SK-N-SH (cell line): ENCODE data around the gene ME3. TPM values are rescaled to one million over a fixed set of nuclear protein-coding genes. Genes with fewer than 3 reads are reported as not detected.

Experiments
- CTCF ChIA-PET: fragments of 300-600, 350-600 bp; formaldehyde crosslinking; extraction: SDS; loops from one replicate; lab custom pipeline; 2021; lab: Yijun Ruan, JAX
- POLR2A ChIA-PET: fragments of 350-600 bp; sonication (Branson Sonifier 250); formaldehyde crosslinking; extraction: SDS; loops from one replicate; lab custom pipeline; 2020; ENCODE audit warnings: antibody characterized with exemption, inconsistent platforms; lab: Yijun Ruan, JAX
- DNase-seq: peaks from one replicate; pipeline ENCODE4 v3.0.0; 2012
- H2AFZ ChIP-seq: fragments of 200-600 bp; sonication (generic); 2 replicates; pipeline ENCODE4 v1.8.1; 2016; ENCODE audit warnings: antibody characterized with exemption, mild to moderate bottlenecking, low read depth
- H3F3A ChIP-seq: fragments of 200-600 bp; sonication (generic); replicated peaks from 2 replicates; pipeline ENCODE3; 2016; ENCODE audit warnings: antibody characterized with exemption, mild to moderate bottlenecking; ENCODE audit not compliant: insufficient read depth
- H3K27ac ChIP-seq, 2 experiments: fragments of 200-500 bp in 1 of 2; fragments of 200-600 bp in 1 of 2; sonication (Bioruptor generic) in 1 of 2; sonication (generic), shearing (Covaris generic) in 1 of 2; 2 replicates each; pipeline versions ENCODE4 v1.5.1 to v1.6.1; 2014 to 2016; ENCODE audit warnings: low read depth in 2 of 2, inconsistent platforms in 1 of 2, low read length in 1 of 2, mild to moderate bottlenecking in 1 of 2, mixed read lengths in 1 of 2
- H3K27me3 ChIP-seq: fragments of 200-600 bp; sonication (generic), shearing (Covaris generic); 2 replicates; pipeline ENCODE4 v1.6.1; 2016; ENCODE audit warnings: mixed run types; ENCODE audit not compliant: insufficient read depth
- H3K36me3 ChIP-seq, 2 experiments: fragments of 200-500 bp in 1 of 2; fragments of 200-600 bp in 1 of 2; sonication (Bioruptor generic) in 1 of 2; sonication (generic) in 1 of 2; replicated peaks in 1 of 2; 2 replicates each; pipeline versions ENCODE3 to v1.5.1; 2014 to 2016; ENCODE audit warnings: low read length in 1 of 2, mild to moderate bottlenecking in 1 of 2; ENCODE audit not compliant: insufficient read depth in 2 of 2, control insufficient read depth in 1 of 2
- H3K4me1 ChIP-seq, 2 experiments: fragments of 200-500 bp in 1 of 2; fragments of 200-600 bp in 1 of 2; sonication (Bioruptor generic) in 1 of 2; sonication (generic), shearing (Covaris generic) in 1 of 2; 2 replicates each; pipeline versions ENCODE4 v1.5.1 to v1.6.1; 2014 to 2016; ENCODE audit warnings: low read depth in 1 of 2, low read length in 1 of 2, mixed run types in 1 of 2; ENCODE audit not compliant: insufficient read depth in 2 of 2, control insufficient read depth in 1 of 2
- H3K4me2 ChIP-seq: fragments of 200-600 bp; sonication (generic), shearing (Covaris generic); 2 replicates; pipeline ENCODE4 v1.6.1; 2017; ENCODE audit warnings: mixed run types
- H3K4me3 ChIP-seq, 2 experiments: fragments of 200-500 bp in 1 of 2; fragments of 200-600 bp in 1 of 2; sonication (Bioruptor generic) in 1 of 2; sonication (generic), shearing (Covaris generic) in 1 of 2; 2 replicates each; pipeline versions ENCODE4 v1.5.1 to v1.8.1; 2014 to 2016; ENCODE audit warnings: low read depth in 2 of 2, inconsistent platforms in 1 of 2, low read length in 1 of 2, mild to moderate bottlenecking in 1 of 2, mixed read lengths in 1 of 2, moderate library complexity in 1 of 2
- H3K79me2 ChIP-seq: fragments of 200-600 bp; sonication (generic); 2 replicates; pipeline ENCODE4 v1.8.1; 2017; ENCODE audit warnings: mild to moderate bottlenecking; ENCODE audit not compliant: insufficient read depth
- H3K9ac ChIP-seq: fragments of 200-600 bp; sonication (generic); 2 replicates; pipeline ENCODE4 v1.6.1; 2017; ENCODE audit warnings: mixed run types
- H3K9me2 ChIP-seq: fragments of 200-600 bp; sonication (generic); 2 replicates; pipeline ENCODE4 v1.6.1; 2017; ENCODE audit warnings: mixed run types
- H3K9me3 ChIP-seq: fragments of 200-600 bp; sonication (generic); 2 replicates; pipeline ENCODE4 v1.6.1; 2017; ENCODE audit warnings: mixed run types, mild to moderate bottlenecking, moderate library complexity
- H4K20me1 ChIP-seq: fragments of 200-600 bp; sonication (generic); 2 replicates; pipeline ENCODE4 v1.6.1; 2017; ENCODE audit warnings: mild to moderate bottlenecking, mixed run types; ENCODE audit not compliant: insufficient read depth
- CTCF ChIP-seq: fragments of 200-600 bp; sonication (generic); IDR thresholded peaks from 2 replicates; pipeline ENCODE4 v1.6.1; 2017; ENCODE audit warnings: antibody characterized with exemption, mild to moderate bottlenecking, moderate library complexity
- ELF1 ChIP-seq: IDR thresholded peaks from 2 replicates; pipeline ENCODE4 v1.4.0; 2012
- FOSL2 ChIP-seq: IDR thresholded peaks from 2 replicates; pipeline ENCODE4 v1.4.0; 2012; ENCODE audit warnings: low read depth, mild to moderate bottlenecking, moderate library complexity, borderline replicate concordance
- FOXJ3 ChIP-seq: sonication (generic); formaldehyde crosslinking; IDR thresholded peaks from 2 replicates; pipeline ENCODE4 v1.5.1; 2020; ENCODE audit warnings: mild to moderate bottlenecking, missing genetic modification reagents
- FOXM1 ChIP-seq: IDR thresholded peaks from 2 replicates; pipeline ENCODE4 v1.4.0; 2012; ENCODE audit warnings: low read depth, mild to moderate bottlenecking
- MEF2A ChIP-seq: IDR thresholded peaks from 2 replicates; pipeline ENCODE4 v1.4.0; 2012; ENCODE audit warnings: low read depth, borderline replicate concordance
- NRF1 ChIP-seq: IDR thresholded peaks from 2 replicates; pipeline ENCODE4 v1.6.1; 2012; ENCODE audit warnings: low read depth, mild to moderate bottlenecking, low read length
- PBX3 ChIP-seq: IDR thresholded peaks from 2 replicates; pipeline ENCODE4; 2012
- RCOR1 ChIP-seq: fragments of 150-350 bp; IDR thresholded peaks from 2 replicates; pipeline ENCODE4 v1.6.1; 2017; ENCODE audit warnings: antibody characterized with exemption, low read length
- REST ChIP-seq: IDR thresholded peaks from 2 replicates; pipeline ENCODE4 v1.6.1; 2012; ENCODE audit warnings: mild to moderate bottlenecking, low read depth, low read length, moderate library complexity
- RXRA ChIP-seq: IDR thresholded peaks from 2 replicates; pipeline ENCODE4 v1.4.0; 2012; ENCODE audit warnings: low read depth, mild to moderate bottlenecking, borderline replicate concordance
- SIN3A ChIP-seq: IDR thresholded peaks from 2 replicates; pipeline ENCODE4 v1.6.1; 2012; ENCODE audit warnings: low read depth, mild to moderate bottlenecking, low read length, moderate library complexity, borderline replicate concordance
- SMC3 ChIP-seq: IDR thresholded peaks from 2 replicates; pipeline ENCODE4 v1.6.1; 2012; ENCODE audit warnings: low read depth, low read length, improper control_type of control experiment
- USF2 ChIP-seq: fragments of 150-350 bp; IDR thresholded peaks from 2 replicates; pipeline ENCODE4 v1.6.1; 2017; ENCODE audit warnings: antibody characterized with exemption, low read length, low read depth, borderline replicate concordance
- ZBTB33 ChIP-seq: IDR thresholded peaks from 2 replicates; pipeline ENCODE4 v1.4.0; 2012; ENCODE audit warnings: low read depth, borderline replicate concordance
- WGBS: methylation state at CpG from one replicate; pipeline ENCODE4 v1.1.6; 2017; ENCODE audit warnings: low lambda C conversion rate; 5-methylcytosine and 5-hydroxymethylcytosine counted together
- polyA plus RNA-seq, 3 experiments: library from polyadenylated mRNA; depleted of rRNA; stranded (reverse); fragments of >200 nt; gene quantifications; 2 replicates each; pipeline ENCODE4 v1.2.3, GENCODE V29; 2012

Gene ME3
- polyA plus RNA-seq, 1 of the 3 experiments (the other 2 are of a cell fraction) = 22.0 TPM

GRCh38 chr11:86621854-86622253 lies 50.6 kb downstream of the ME3 start:
- H3K9me2 ChIP-seq = no peaks in the 10 kb centered on the region
- H3K4me2 ChIP-seq = no peak overlapping the region
- DNase-seq = no peak
- H3K9ac ChIP-seq = no peak overlapping the region
- H3K9me3 ChIP-seq = no peaks in the 10 kb centered on the region
- 0 out of 2 replicates have a peak, but pooled peaks cover 3% of the 10 kb centered on the region for H3K79me2 ChIP-seq
- no peak overlapping the region for H3K4me3 ChIP-seq
- ChIA-PET POLR2A (no interaction called here), CTCF (interaction anchor here (1.2 kb wide), 1 partner anchor 13 kb away, joined by 8 read pairs; no protein-coding TSS in a partner anchor)
- H3K36me3 ChIP-seq = no peaks in the 10 kb centered on the region
- no peaks in the 10 kb centered on the region for H4K20me1 ChIP-seq
- peaks cover 0 to 13% of the 10 kb centered on the region in 2 experiments; a peak in 2 of 4 replicates for H3K4me1 ChIP-seq
- H3F3A ChIP-seq = peaks cover 31% of the 10 kb centered on the region
- H3K27me3 ChIP-seq = no peaks in the 10 kb centered on the region
- no peak for TF ChIP-seq FOSL2
- TF ChIP-seq PBX3 = no peak
- no peak for TF ChIP-seq FOXJ3 (CRISPR knock-in tag)
- TF ChIP-seq CTCF = no peak
- TF ChIP-seq NRF1 = no peak
- no peak for TF ChIP-seq RXRA
- TF ChIP-seq ZBTB33 = no peak
- no peak for TF ChIP-seq SIN3A
- TF ChIP-seq RCOR1 = no peak
- TF ChIP-seq FOXM1 = no peak
- TF ChIP-seq SMC3 = no peak
- WGBS = 92% methylated on average over 3 of the region's 3 CpGs
- H3K27ac ChIP-seq = peak overlapping the region in 1 of 2 experiments; percentile 65; a peak in 1 of 4 replicates
- no peak overlapping the region for H2AFZ ChIP-seq

GRCh38 chr11:86620891-86621521 lies 51.4 kb downstream of the ME3 start:
- no peaks in the 10 kb centered on the region for H3K9me3 ChIP-seq
- CTCF ChIA-PET = interaction anchor here (1.2 to 4.4 kb wide), 2 partner anchors 13 to 168 kb away, joined by 3 to 27 read pairs; no protein-coding TSS in a partner anchor
- DNase-seq = no peak
- POLR2A ChIA-PET = no interaction called here
- H3F3A ChIP-seq = peaks cover 31% of the 10 kb centered on the region
- H2AFZ ChIP-seq = no peak overlapping the region
- peaks cover 0 to 13% of the 10 kb centered on the region in 2 experiments; a peak in 2 of 4 replicates for H3K4me1 ChIP-seq
- no peaks in the 10 kb centered on the region for H4K20me1 ChIP-seq
- no peaks in the 10 kb centered on the region for H3K27me3 ChIP-seq
- WGBS = 70% methylated on average over 2 of the region's 2 CpGs
- no peak for TF ChIP-seq ELF1
- TF ChIP-seq USF2 = no peak
- no peak for TF ChIP-seq MEF2A
- no peak for TF ChIP-seq RXRA
- TF ChIP-seq FOSL2 = no peak
- TF ChIP-seq REST = no peak
- H3K9ac ChIP-seq = no peak overlapping the region; the same call in 1 of the 2 replicates
- H3K27ac ChIP-seq = peak overlapping the region; percentile 22 to 65; a peak in 3 of 4 replicates
- H3K36me3 ChIP-seq = no peaks in the 10 kb centered on the region
- H3K4me2 ChIP-seq = no peak overlapping the region
- H3K9me2 ChIP-seq = no peaks in the 10 kb centered on the region
- H3K79me2 ChIP-seq = 0 out of 2 replicates have a peak, but pooled peaks cover under 1% of the 10 kb centered on the region
- no peak overlapping the region for H3K4me3 ChIP-seq
